NCI-H1092 (cell line): ENCODE data around the gene SUGCT.

ENCODE experiments used
- DNase-seq: peaks from one replicate; lab custom pipeline; 2025; lab: John Stamatoyannopoulos, UW

The SUGCT gene

GRCh38 chr7:40527723-40528122 lies 392.9 kb downstream of the SUGCT start:
- DNase-seq, result no peak

GRCh38 chr7:40530292-40530691 lies 395.5 kb downstream of the SUGCT start:
- DNase-seq, result no peak

- no peak for DNase-seq
Measured at GRCh38 chr7:40531956-40532355, 397.2 kb downstream of the SUGCT start.

- no peak for DNase-seq
Measured at GRCh38 chr7:40535678-40536077, 400.9 kb downstream of the SUGCT start.

GRCh38 chr7:40536421-40536820 lies 401.6 kb downstream of the SUGCT start:
- no peak for DNase-seq

GRCh38 chr7:40538281-40538680 lies 403.5 kb downstream of the SUGCT start:
- no peak for DNase-seq

GRCh38 chr7:40541336-40541735 lies 406.5 kb downstream of the SUGCT start:
- no peak for DNase-seq

- no peak for DNase-seq
Measured at GRCh38 chr7:40542982-40543741, 408.4 kb downstream of the SUGCT start.

GRCh38 chr7:40544221-40544723 lies 409.5 kb downstream of the SUGCT start:
- no peak for DNase-seq

- DNase-seq, result no peak
Measured at GRCh38 chr7:40544871-40545303, 410.1 kb downstream of the SUGCT start.

- DNase-seq, result no peak
Measured at GRCh38 chr7:40545739-40546138, 410.9 kb downstream of the SUGCT start.

GRCh38 chr7:40546616-40547501 lies 412.1 kb downstream of the SUGCT start:
- DNase-seq, result no peak

- no peak for DNase-seq
Measured at GRCh38 chr7:40549372-40550039, 414.7 kb downstream of the SUGCT start.

- DNase-seq, result no peak
Measured at GRCh38 chr7:40551685-40552576, 417.1 kb downstream of the SUGCT start.

- DNase-seq, result no peak
Measured at GRCh38 chr7:40560672-40561071, 425.9 kb downstream of the SUGCT start.

GRCh38 chr7:40566879-40567278 lies 432.1 kb downstream of the SUGCT start:
- DNase-seq, result no peak

- DNase-seq, result no peak
Measured at GRCh38 chr7:40569326-40569725, 434.5 kb downstream of the SUGCT start.

- DNase-seq, result no peak
Measured at GRCh38 chr7:40570223-40570622, 435.4 kb downstream of the SUGCT start.

GRCh38 chr7:40571796-40572195 lies 437.0 kb downstream of the SUGCT start:
- no peak for DNase-seq

- no peak for DNase-seq
Measured at GRCh38 chr7:40572810-40573465, 438.1 kb downstream of the SUGCT start.

- DNase-seq, result no peak
Measured at GRCh38 chr7:40579401-40579800, 444.6 kb downstream of the SUGCT start.
